Measurements from ENCODE around the gene TPRA1.

TPRA1 gene

DNA sequence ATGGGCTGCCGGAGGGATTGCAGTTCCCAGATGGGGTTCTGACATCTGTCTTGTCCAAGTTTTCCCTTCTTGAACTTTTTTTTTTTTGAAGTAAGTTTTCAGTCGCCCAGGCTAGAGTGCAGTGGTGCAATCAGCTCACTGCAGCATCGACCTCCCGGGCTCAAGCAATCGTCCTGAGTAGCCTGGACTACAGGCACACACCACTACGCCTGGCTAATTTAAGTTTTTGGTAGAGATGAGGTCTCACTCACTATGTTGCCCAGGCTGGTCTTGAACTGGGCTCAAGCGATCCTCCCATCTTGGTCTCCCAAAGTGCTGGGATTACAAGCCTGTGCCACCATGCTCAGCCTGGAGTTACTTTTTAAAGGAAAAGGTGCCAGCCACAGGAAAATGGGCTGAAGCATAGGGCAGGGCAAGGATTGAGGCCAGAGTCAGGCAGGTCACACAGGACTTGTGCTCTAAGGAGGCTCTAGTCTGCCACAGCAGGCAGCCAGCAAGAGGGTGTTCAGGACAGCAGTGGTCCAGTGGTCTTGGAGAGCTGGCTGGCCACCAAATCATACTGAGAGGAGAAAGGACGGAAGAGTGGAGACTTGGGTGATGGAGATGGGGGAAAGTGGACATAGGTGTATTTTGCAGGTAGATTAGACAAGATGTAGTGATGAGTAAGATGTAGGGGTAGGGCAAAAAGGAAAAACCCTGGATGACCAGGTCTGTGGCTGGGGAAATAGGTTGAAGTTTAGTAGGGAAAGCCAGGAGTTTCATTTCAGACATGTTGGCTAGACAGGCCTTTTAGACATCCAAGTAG is 32.4 kb upstream of the TPRA1 start:
- TF ChIP-seq, protein P1, sequence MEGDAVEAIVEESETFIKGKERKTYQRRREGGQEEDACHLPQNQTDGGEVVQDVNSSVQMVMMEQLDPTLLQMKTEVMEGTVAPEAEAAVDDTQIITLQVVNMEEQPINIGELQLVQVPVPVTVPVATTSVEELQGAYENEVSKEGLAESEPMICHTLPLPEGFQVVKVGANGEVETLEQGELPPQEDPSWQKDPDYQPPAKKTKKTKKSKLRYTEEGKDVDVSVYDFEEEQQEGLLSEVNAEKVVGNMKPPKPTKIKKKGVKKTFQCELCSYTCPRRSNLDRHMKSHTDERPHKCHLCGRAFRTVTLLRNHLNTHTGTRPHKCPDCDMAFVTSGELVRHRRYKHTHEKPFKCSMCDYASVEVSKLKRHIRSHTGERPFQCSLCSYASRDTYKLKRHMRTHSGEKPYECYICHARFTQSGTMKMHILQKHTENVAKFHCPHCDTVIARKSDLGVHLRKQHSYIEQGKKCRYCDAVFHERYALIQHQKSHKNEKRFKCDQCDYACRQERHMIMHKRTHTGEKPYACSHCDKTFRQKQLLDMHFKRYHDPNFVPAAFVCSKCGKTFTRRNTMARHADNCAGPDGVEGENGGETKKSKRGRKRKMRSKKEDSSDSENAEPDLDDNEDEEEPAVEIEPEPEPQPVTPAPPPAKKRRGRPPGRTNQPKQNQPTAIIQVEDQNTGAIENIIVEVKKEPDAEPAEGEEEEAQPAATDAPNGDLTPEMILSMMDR (IDR thresholded peaks at IDR 0.05) = no peak

DNA sequence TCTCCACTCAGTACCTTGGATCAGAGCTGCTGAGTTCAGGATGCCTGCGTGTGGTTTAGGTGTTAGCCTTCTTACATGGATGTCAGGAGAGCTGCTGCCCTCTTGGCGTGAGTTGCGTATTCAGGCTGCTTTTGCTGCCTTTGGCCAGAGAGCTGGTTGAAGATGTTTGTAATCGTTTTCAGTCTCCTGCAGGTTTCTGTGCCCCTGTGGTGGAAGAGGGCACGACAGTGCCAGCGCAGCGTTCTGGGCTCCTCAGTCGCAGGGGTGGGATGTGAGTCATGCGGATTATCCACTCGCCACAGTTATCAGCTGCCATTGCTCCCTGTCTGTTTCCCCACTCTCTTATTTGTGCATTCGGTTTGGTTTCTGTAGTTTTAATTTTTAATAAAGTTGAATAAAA is 31.5 kb upstream of the TPRA1 start:
- TF ChIP-seq, protein P1 (IDR thresholded peaks at IDR 0.05) = no peak

DNA sequence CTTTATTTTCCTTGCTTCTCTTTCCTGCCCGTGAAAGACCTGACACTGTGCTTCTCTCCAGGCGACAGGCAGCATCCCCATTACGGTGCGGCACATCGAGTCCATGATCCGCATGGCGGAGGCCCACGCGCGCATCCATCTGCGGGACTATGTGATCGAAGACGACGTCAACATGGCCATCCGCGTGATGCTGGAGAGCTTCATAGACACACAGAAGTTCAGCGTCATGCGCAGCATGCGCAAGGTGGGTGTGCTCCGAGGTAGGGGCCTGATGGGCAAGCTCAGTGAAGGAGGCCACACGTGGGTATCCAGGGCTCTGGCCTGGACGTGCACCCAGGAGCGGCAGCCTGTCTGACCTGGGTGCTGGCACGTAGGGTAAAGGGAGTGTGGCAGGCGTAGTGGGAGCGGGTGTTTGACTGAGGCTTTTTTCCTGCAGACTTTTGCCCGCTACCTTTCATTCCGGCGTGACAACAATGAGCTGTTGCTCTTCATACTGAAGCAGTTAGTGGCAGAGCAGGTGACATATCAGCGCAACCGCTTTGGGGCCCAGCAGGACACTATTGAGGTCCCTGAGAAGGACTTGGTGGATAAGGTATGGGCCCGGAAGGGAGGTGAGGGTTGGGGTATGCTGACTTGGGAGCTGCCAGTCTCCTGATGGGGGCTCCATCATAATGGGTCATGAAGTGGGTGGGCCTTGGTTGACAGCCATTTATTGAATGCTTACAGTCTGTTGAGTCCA is 30.3 kb upstream of the TPRA1 start:
- TF ChIP-seq, protein P1 (IDR thresholded peaks at IDR 0.05) = no peak

DNA sequence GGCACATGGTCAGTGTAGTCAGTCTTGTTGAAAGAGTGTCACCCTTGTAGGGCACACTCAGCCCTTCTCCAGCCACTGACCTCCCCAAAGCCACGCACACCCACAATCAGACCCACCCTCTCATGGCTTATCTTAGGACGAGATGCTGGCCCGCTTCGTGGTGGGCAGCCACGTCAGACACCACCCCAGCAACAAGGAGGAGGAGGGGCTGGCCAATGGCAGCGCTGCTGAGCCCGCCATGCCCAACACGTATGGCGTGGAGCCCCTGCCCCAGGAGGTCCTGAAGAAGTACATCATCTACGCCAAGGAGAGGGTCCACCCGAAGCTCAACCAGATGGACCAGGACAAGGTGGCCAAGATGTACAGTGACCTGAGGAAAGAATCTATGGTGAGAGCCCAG is 28.4 kb upstream of the TPRA1 start:
- TF ChIP-seq, protein P1 (IDR thresholded peaks at IDR 0.05) = no peak

DNA sequence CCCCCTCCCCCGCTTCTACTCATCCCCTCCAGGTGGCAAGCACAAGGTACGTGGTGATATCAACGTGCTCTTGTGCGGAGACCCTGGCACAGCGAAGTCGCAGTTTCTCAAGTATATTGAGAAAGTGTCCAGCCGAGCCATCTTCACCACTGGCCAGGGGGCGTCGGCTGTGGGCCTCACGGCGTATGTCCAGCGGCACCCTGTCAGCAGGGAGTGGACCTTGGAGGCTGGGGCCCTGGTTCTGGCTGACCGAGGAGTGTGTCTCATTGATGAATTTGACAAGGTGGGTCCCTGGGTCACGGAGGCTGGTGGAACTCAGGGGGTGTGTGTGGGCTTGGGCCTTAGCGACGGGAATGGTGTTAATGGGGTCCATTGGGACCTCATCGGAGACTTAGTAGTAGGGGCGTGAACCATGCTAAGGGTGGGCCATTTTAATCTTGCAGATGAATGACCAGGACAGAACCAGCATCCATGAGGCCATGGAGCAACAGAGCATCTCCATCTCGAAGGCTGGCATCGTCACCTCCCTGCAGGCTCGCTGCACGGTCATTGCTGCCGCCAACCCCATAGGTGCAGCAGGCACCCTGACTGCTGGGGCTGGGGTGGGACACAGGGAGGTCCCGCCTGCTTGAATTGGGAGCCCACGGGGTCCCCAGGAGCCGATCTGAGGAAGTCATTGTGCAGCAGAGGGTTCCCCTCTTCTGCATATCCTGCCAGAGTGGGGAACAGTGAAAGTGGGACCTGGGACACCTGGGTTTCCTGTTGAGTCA is 26.5 kb upstream of the TPRA1 start:
- TF ChIP-seq, protein P1 (IDR thresholded peaks at IDR 0.05) = no peak

DNA sequence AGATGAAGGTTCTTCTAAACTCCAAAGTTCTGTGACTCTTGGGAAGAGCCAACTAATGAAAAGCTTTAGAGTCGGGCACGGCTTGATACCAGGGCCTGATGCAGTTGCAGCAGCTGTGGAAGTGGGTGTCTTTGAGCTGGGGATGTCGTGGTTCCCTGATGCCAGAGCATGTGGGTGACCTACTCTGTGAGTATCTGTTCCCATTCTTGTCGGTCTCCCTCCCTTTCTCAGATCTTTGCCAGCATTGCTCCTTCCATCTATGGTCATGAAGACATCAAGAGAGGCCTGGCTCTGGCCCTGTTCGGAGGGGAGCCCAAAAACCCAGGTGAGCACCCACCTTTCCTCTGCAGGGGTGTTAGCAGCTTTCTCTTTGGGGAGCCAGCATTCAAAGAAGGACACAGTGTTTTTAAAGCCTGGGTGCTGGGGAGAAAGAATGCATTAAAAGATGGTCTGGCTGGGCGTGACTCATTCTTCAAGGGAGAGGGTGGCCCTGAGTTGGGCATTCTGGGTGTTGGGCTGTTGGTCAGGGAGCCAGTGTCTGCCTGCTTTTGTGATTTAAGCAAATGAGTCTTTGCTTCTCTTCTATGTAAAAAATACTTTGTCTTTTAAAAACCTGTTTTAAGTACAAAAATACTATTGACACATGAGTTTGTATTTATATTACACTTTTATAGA is 25.2 kb upstream of the TPRA1 start:
- TF ChIP-seq, protein P1 (IDR thresholded peaks at IDR 0.05) = no peak
